ENCODE results near the gene FAM131A.

FAM131A gene

GRCh38 chr3:184360929-184361531, 23.6 kb downstream of the FAM131A start:
- Histone ChIP-seq H3K36me3 (ENCODE audit: insufficient read depth, low read length) (peaks cover 8% of the 10 kb centered on the region), H3K27ac (ENCODE audit: low read depth, low read length) (peak overlapping the region; percentile 99)

DNA sequence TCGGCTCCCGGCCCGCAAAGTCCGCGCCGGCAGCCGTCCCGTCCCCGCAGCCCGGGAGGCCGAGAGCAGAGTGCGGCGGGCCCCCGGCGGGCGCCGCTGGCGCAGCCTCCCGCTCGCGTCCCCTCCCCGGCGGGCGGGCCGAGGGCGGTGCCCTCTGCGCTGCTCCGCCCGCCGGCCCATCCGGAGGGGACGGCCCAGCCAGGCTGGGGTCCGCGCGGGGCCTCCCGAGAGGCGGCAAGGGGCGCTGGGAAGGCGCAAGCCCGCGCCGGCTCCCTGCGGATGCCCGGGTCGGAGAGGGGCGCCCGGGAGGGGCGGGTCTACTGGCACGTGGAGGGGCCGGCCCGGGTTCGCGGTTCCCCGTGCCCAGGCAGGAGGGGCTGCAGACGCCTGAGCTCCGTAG, 24.1 kb downstream of the FAM131A start, which contains the start of the genes CLCN2 and POLR2H:
Gene CLCN2, minus strand, starts transcription at position 74 of the 400 bp plus-strand sequence. CDS start 126 bp downstream, outside the sequence.
Gene POLR2H, plus strand, starts transcription at position 179 of the 400 bp plus-strand sequence. CDS start 1,783 bp downstream, outside the sequence.
- Histone ChIP-seq H3K4me1 (ENCODE audit: insufficient read depth, low read length) (peaks cover 23% of the 10 kb centered on the region), H3K9me3 (ENCODE audit: low read length) (no peaks in the 10 kb centered on the region), H3K36me3 (ENCODE audit: insufficient read depth, low read length) (peaks cover 8% of the 10 kb centered on the region), H3K27me3 (ENCODE audit: control insufficient read depth in 1 of 2, insufficient read depth in 2 of 2, low read length in 2 of 2) (no peaks in the 10 kb centered on the region), H3K4me3 (ENCODE audit: low read depth in 1 of 2, low read length in 2 of 2) (peak within 1 kb of the TSS; percentile 60 to 79), H3K27ac (ENCODE audit: low read depth, low read length) (peak within 1 kb of the TSS; percentile 99), H3K9ac (ENCODE audit: low read length) (peak within 1 kb of the TSS; percentile 68)

More at GRCh38 chr3:184360929-184361531, 23.6 kb downstream of the FAM131A start:
- Histone ChIP-seq H3K9me3 (ENCODE audit: low read length) (no peaks in the 10 kb centered on the region), H3K4me3 (ENCODE audit: low read depth in 1 of 2, low read length in 2 of 2) (peak overlapping the region; percentile 37 to 79), H3K9ac (ENCODE audit: low read length) (peak overlapping the region; percentile 45), H3K4me1 (ENCODE audit: insufficient read depth, low read length) (peaks cover 23% of the 10 kb centered on the region), H3K27me3 (ENCODE audit: control insufficient read depth in 1 of 2, insufficient read depth in 2 of 2, low read length in 2 of 2) (no peaks in the 10 kb centered on the region)

- Histone ChIP-seq H3K4me1 (ENCODE audit: insufficient read depth, low read length) (peaks cover 23% of the 10 kb centered on the region), H3K9ac (ENCODE audit: low read length) (peak overlapping the region; percentile 68), H3K27me3 (ENCODE audit: control insufficient read depth in 1 of 2, insufficient read depth in 2 of 2, low read length in 2 of 2) (no peaks in the 10 kb centered on the region), H3K27ac (ENCODE audit: low read depth, low read length) (peak overlapping the region; percentile 99), H3K4me3 (ENCODE audit: low read depth in 1 of 2, low read length in 2 of 2) (peak overlapping the region; percentile 60 to 79), H3K36me3 (ENCODE audit: insufficient read depth, low read length) (peaks cover 8% of the 10 kb centered on the region), H3K9me3 (ENCODE audit: low read length) (no peaks in the 10 kb centered on the region)
Measured at GRCh38 chr3:184361932-184362667, 24.7 kb downstream of the FAM131A start.

- no peaks in the 10 kb centered on the region for H3K27me3 ChIP-seq (ENCODE audit: control insufficient read depth in 1 of 2, insufficient read depth in 2 of 2, low read length in 2 of 2)
Measured at GRCh38 chr3:184362668-184363546, 25.5 kb downstream of the FAM131A start.

GRCh38 chr3:184366619-184367289, 29.4 kb downstream of the FAM131A start:
- H3K4me3 ChIP-seq (ENCODE audit: low read depth in 1 of 2, low read length in 2 of 2) = no peak overlapping the region
- H3K9ac ChIP-seq (ENCODE audit: low read length) = no peak overlapping the region
- no peak overlapping the region for H3K27ac ChIP-seq (ENCODE audit: low read depth, low read length)
- H3K36me3 ChIP-seq (ENCODE audit: insufficient read depth, low read length) = peaks cover 26% of the 10 kb centered on the region
- no peaks in the 10 kb centered on the region for H3K27me3 ChIP-seq (ENCODE audit: control insufficient read depth in 1 of 2, insufficient read depth in 2 of 2, low read length in 2 of 2)
- peaks cover 10% of the 10 kb centered on the region for H3K4me1 ChIP-seq (ENCODE audit: insufficient read depth, low read length)
- H3K9me3 ChIP-seq (ENCODE audit: low read length) = no peaks in the 10 kb centered on the region

More at GRCh38 chr3:184362668-184363546, 25.5 kb downstream of the FAM131A start:
- Histone ChIP-seq H3K9me3 (ENCODE audit: low read length) (no peaks in the 10 kb centered on the region), H3K4me1 (ENCODE audit: insufficient read depth, low read length) (peaks cover 23% of the 10 kb centered on the region), H3K36me3 (ENCODE audit: insufficient read depth, low read length) (peaks cover 12% of the 10 kb centered on the region), H3K4me3 (ENCODE audit: low read depth in 1 of 2, low read length in 2 of 2) (peak overlapping the region; percentile 60 to 79), H3K9ac (ENCODE audit: low read length) (peak overlapping the region; percentile 68), H3K27ac (ENCODE audit: low read depth, low read length) (peak overlapping the region; percentile 99)

GRCh38 chr3:184368116-184368515, 30.7 kb downstream of the FAM131A start:
- peaks cover 26% of the 10 kb centered on the region for H3K36me3 ChIP-seq (ENCODE audit: insufficient read depth, low read length)
- no peak overlapping the region for H3K27ac ChIP-seq (ENCODE audit: low read depth, low read length)
- H3K9ac ChIP-seq (ENCODE audit: low read length) = no peak overlapping the region
- peaks cover 10% of the 10 kb centered on the region for H3K4me1 ChIP-seq (ENCODE audit: insufficient read depth, low read length)
- H3K4me3 ChIP-seq (ENCODE audit: low read depth in 1 of 2, low read length in 2 of 2) = no peak overlapping the region
- H3K27me3 ChIP-seq (ENCODE audit: control insufficient read depth in 1 of 2, insufficient read depth in 2 of 2, low read length in 2 of 2) = no peaks in the 10 kb centered on the region
- H3K9me3 ChIP-seq (ENCODE audit: low read length) = no peaks in the 10 kb centered on the region

DNA sequence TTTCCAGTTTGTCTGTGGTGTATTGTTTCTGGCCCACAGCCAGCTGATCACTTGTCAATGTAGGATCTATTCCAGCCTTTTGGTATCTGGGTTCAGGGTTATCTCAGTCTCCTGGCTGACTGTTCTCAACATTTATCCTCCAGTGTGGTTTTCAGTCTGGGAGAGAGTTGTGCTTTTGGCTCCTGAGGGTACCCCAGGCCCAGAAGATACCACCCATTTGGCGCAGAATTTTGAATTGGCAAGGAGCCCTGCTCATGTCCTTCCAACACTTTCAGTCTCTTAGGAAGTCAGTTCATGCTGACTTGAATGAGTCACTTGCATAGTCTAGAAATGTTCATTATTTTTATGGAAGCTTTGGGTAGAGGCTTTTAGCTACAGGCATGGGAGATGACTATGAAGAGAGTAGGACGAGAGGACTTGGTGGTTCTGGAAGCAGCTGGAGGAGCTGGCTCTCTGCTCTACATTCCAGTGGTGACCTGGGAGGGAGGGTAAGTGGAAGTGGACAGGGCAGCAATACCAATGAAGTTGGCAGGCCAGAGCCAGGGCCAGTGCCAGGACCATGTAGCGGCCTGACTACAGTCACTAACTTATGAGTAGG, 31.3 kb downstream of the FAM131A start:
- Histone ChIP-seq H3K36me3 (ENCODE audit: insufficient read depth, low read length) (peaks cover 26% of the 10 kb centered on the region), H3K27ac (ENCODE audit: low read depth, low read length) (no peak overlapping the region), H3K9ac (ENCODE audit: low read length) (no peak overlapping the region)

DNA sequence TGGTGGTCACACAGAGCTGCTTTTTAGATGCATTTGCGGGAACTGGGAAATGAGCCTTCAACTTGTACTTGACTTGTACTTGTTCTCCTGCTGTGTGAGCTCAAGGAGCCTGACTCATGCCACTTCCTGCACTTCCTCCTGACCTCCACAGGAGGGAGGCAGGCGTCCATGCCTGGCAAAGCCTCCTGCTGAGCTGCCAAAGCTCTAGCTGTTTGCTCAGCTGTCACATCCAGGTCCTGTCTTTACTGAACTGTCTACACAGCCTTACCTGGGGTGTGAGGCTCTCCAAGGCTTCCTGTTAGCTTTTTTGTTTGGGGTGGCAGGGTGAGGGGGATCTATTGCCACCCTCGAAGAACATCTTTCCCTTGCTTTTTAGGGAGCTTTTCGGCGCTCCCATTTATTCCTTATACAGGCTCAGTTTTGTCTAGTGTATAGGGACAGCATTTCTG, 34.2 kb downstream of the FAM131A start:
- Histone ChIP-seq H3K27ac (ENCODE audit: low read depth, low read length) (no peak overlapping the region), H3K4me1 (ENCODE audit: insufficient read depth, low read length) (no peaks in the 10 kb centered on the region), H3K9me3 (ENCODE audit: low read length) (no peaks in the 10 kb centered on the region), H3K9ac (ENCODE audit: low read length) (no peak overlapping the region), H3K36me3 (ENCODE audit: insufficient read depth, low read length) (peaks cover 25% of the 10 kb centered on the region), H3K27me3 (ENCODE audit: control insufficient read depth in 1 of 2, insufficient read depth in 2 of 2, low read length in 2 of 2) (no peaks in the 10 kb centered on the region), H3K4me3 (ENCODE audit: low read depth in 1 of 2, low read length in 2 of 2) (no peak overlapping the region)

More for the DNA sequence above, 31.3 kb downstream of the FAM131A start:
- no peak overlapping the region for H3K4me3 ChIP-seq (ENCODE audit: low read depth in 1 of 2, low read length in 2 of 2)
- no peaks in the 10 kb centered on the region for H3K9me3 ChIP-seq (ENCODE audit: low read length)
- H3K27me3 ChIP-seq (ENCODE audit: control insufficient read depth in 1 of 2, insufficient read depth in 2 of 2, low read length in 2 of 2) = no peaks in the 10 kb centered on the region
- H3K4me1 ChIP-seq (ENCODE audit: insufficient read depth, low read length) = peaks cover 9% of the 10 kb centered on the region

DNA sequence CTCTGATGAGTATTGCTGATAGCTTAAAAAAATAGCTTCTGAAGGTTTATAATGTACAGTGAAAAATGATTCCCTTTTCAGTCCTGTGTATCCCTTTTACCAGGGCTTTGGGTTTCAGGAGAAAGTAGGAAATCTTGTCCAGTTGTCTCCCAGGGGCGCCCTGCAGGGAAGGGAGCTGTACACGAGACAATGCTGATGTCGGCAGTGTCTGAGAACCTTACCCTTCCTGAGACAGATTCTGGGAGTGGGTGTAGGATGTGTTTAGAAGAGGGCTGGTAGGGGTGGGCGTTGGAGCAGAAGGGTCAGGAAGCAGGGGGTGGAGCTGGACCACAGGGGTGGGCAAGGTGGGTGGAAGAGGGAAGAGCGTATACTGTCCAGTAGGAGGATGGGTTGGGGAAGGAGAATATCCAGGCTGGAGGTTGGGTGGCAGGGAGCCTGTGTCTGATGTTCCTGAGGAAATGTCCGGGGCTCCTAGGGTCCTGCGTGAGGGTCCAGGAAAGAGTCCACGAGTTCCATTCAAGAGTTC, 35.0 kb downstream of the FAM131A start:
- no peaks in the 10 kb centered on the region for H3K9me3 ChIP-seq (ENCODE audit: low read length)
- no peak overlapping the region for H3K4me3 ChIP-seq (ENCODE audit: low read depth in 1 of 2, low read length in 2 of 2)
- no peak overlapping the region for H3K9ac ChIP-seq (ENCODE audit: low read length)
- no peaks in the 10 kb centered on the region for H3K4me1 ChIP-seq (ENCODE audit: insufficient read depth, low read length)
- peaks cover 17% of the 10 kb centered on the region for H3K36me3 ChIP-seq (ENCODE audit: insufficient read depth, low read length)
- no peaks in the 10 kb centered on the region for H3K27me3 ChIP-seq (ENCODE audit: control insufficient read depth in 1 of 2, insufficient read depth in 2 of 2, low read length in 2 of 2)
- H3K27ac ChIP-seq (ENCODE audit: low read depth, low read length) = no peak overlapping the region

- Histone ChIP-seq H3K27ac (ENCODE audit: low read depth, low read length) (no peak overlapping the region), H3K27me3 (ENCODE audit: control insufficient read depth in 1 of 2, insufficient read depth in 2 of 2, low read length in 2 of 2) (peaks cover 0 to 2% of the 10 kb centered on the region in 2 donors), H3K9me3 (ENCODE audit: low read length) (no peaks in the 10 kb centered on the region), H3K4me1 (ENCODE audit: insufficient read depth, low read length) (peaks cover 5% of the 10 kb centered on the region), H3K36me3 (ENCODE audit: insufficient read depth, low read length) (peaks cover 14% of the 10 kb centered on the region), H3K9ac (ENCODE audit: low read length) (no peak overlapping the region), H3K4me3 (ENCODE audit: low read depth in 1 of 2, low read length in 2 of 2) (no peak overlapping the region)
Measured at GRCh38 chr3:184372911-184373310, 35.5 kb downstream of the FAM131A start.
